ENCODE data around the gene COPG2. TPM values are rescaled to one million over a fixed set of nuclear protein-coding genes. Genes with fewer than 3 reads are reported as not detected.

COPG2 gene
- polyA plus RNA-seq, 1 donor from 2014 or later: 37.9 TPM

DNA sequence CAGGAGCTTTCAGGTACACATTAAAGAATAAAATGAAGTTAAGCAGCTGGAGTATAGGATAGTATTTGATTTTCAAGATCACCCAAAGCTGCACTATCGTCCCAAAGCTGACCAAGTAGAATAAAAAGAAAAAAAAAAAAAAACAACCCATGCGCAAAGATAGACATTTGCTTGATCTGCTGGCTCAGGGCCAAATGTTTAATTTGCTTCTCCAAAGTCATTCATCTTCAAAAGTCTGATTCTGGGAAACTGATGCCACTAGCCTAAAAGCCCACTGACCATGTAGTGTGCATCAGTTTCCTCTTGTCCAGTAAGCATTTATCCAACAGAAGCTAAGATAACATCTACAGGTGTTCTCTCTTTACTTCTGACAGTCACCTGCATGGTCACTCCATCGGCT lies 162.2 kb downstream of the COPG2 start:
- Histone ChIP-seq H3K27ac (ENCODE audit: low read length) (no peak overlapping the region), H4K20me1 (ENCODE audit: insufficient read depth) (peaks cover 9% of the 10 kb centered on the region), H3F3A (ENCODE audit: insufficient read depth, low read length, poor library complexity, severe bottlenecking) (no peaks in the 10 kb centered on the region), H3K9ac (ENCODE audit: low read length) (no peak overlapping the region), H3K27me3 (ENCODE audit: insufficient read depth, low read depth, low read length) (no peaks in the 10 kb centered on the region), H3K9me3 (ENCODE audit: low read length) (no peaks in the 10 kb centered on the region), H2AFZ (ENCODE audit: low read depth, low read length) (no peak overlapping the region), H3K79me2 (replicated peaks; ENCODE audit: insufficient read depth, low read length) (peaks cover 67% of the 10 kb centered on the region), H3K9me2 (ENCODE audit: insufficient read depth, low read length) (no peaks in the 10 kb centered on the region), H3K4me2 (ENCODE audit: low read length) (no peak overlapping the region), H3K36me3 (ENCODE audit: insufficient read depth, low read length) (peaks cover 49% of the 10 kb centered on the region), H3K4me3 (ENCODE audit: low read length) (no peak overlapping the region)
- TF ChIP-seq POLR2AphosphoS5 (IDR thresholded peaks at IDR 0.05) (no peak), TAF1 (IDR thresholded peaks at IDR 0.05; ENCODE audit: low read depth) (no peak), MXI1 (conservative IDR thresholded peaks at IDR 0.05; ENCODE audit: poor library complexity, severe bottlenecking) (no peak), EZH2 (IDR thresholded peaks at IDR 0.05; ENCODE audit: borderline replicate concordance, insufficient read depth, low read length, poor library complexity, severe bottlenecking) (no peak), RAD21 (conservative IDR thresholded peaks at IDR 0.05) (no peak), EP300 (conservative IDR thresholded peaks at IDR 0.05; ENCODE audit: poor library complexity, severe bottlenecking) (no peak), SMC3 (conservative IDR thresholded peaks at IDR 0.05; ENCODE audit: poor library complexity) (no peak)
- TF ChIP-seq, protein P1, sequence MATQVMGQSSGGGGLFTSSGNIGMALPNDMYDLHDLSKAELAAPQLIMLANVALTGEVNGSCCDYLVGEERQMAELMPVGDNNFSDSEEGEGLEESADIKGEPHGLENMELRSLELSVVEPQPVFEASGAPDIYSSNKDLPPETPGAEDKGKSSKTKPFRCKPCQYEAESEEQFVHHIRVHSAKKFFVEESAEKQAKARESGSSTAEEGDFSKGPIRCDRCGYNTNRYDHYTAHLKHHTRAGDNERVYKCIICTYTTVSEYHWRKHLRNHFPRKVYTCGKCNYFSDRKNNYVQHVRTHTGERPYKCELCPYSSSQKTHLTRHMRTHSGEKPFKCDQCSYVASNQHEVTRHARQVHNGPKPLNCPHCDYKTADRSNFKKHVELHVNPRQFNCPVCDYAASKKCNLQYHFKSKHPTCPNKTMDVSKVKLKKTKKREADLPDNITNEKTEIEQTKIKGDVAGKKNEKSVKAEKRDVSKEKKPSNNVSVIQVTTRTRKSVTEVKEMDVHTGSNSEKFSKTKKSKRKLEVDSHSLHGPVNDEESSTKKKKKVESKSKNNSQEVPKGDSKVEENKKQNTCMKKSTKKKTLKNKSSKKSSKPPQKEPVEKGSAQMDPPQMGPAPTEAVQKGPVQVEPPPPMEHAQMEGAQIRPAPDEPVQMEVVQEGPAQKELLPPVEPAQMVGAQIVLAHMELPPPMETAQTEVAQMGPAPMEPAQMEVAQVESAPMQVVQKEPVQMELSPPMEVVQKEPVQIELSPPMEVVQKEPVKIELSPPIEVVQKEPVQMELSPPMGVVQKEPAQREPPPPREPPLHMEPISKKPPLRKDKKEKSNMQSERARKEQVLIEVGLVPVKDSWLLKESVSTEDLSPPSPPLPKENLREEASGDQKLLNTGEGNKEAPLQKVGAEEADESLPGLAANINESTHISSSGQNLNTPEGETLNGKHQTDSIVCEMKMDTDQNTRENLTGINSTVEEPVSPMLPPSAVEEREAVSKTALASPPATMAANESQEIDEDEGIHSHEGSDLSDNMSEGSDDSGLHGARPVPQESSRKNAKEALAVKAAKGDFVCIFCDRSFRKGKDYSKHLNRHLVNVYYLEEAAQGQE (IDR thresholded peaks at IDR 0.05; ENCODE audit: borderline replicate concordance): no peak
- TF ChIP-seq, protein P2, sequence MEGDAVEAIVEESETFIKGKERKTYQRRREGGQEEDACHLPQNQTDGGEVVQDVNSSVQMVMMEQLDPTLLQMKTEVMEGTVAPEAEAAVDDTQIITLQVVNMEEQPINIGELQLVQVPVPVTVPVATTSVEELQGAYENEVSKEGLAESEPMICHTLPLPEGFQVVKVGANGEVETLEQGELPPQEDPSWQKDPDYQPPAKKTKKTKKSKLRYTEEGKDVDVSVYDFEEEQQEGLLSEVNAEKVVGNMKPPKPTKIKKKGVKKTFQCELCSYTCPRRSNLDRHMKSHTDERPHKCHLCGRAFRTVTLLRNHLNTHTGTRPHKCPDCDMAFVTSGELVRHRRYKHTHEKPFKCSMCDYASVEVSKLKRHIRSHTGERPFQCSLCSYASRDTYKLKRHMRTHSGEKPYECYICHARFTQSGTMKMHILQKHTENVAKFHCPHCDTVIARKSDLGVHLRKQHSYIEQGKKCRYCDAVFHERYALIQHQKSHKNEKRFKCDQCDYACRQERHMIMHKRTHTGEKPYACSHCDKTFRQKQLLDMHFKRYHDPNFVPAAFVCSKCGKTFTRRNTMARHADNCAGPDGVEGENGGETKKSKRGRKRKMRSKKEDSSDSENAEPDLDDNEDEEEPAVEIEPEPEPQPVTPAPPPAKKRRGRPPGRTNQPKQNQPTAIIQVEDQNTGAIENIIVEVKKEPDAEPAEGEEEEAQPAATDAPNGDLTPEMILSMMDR (IDR thresholded peaks at IDR 0.05; ENCODE audit: poor library complexity, severe bottlenecking): no peak

DNA sequence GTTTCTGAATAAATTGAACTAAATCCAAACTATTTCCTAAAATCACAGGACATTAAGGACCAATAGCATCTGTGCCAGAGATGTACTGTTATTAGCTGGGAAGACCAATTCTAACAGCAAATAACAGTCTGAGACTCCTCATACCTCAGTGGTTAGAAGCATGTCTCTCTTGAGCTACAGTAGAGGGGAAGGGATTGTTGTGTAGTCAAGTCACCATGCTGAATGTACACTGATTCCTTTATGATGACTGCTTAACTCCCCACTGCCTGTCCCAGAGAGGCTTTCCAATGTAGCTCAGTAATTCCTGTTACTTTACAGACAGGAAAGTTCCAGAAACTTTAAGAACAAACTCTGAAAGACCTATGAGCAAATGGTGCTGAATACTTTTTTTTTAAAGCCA lies 162.8 kb downstream of the COPG2 start:
- H3F3A ChIP-seq (ENCODE audit: insufficient read depth, low read length, poor library complexity, severe bottlenecking): no peaks in the 10 kb centered on the region
- no peak overlapping the region for H3K27ac ChIP-seq (ENCODE audit: low read length)
- no peaks in the 10 kb centered on the region for H3K9me3 ChIP-seq (ENCODE audit: low read length)
- TF ChIP-seq SMC3 (conservative IDR thresholded peaks at IDR 0.05; ENCODE audit: poor library complexity) (no peak), RAD21 (conservative IDR thresholded peaks at IDR 0.05) (no peak), MXI1 (conservative IDR thresholded peaks at IDR 0.05; ENCODE audit: poor library complexity, severe bottlenecking) (no peak), POLR2AphosphoS5 (IDR thresholded peaks at IDR 0.05) (no peak)
- TF ChIP-seq, protein P2 (IDR thresholded peaks at IDR 0.05; ENCODE audit: poor library complexity, severe bottlenecking): no peak
- TF ChIP-seq, protein P1 (IDR thresholded peaks at IDR 0.05; ENCODE audit: borderline replicate concordance): no peak
- peaks cover 69% of the 10 kb centered on the region for H3K79me2 ChIP-seq (replicated peaks; ENCODE audit: insufficient read depth, low read length)
- H4K20me1 ChIP-seq (ENCODE audit: insufficient read depth): peaks cover 13% of the 10 kb centered on the region
- no peak overlapping the region for H3K4me2 ChIP-seq (ENCODE audit: low read length)
- no peak overlapping the region for H2AFZ ChIP-seq (ENCODE audit: low read depth, low read length)
- H3K27me3 ChIP-seq (ENCODE audit: insufficient read depth, low read depth, low read length): no peaks in the 10 kb centered on the region
- H3K9ac ChIP-seq (ENCODE audit: low read length): no peak overlapping the region
- H3K9me2 ChIP-seq (ENCODE audit: insufficient read depth, low read length): no peaks in the 10 kb centered on the region
- peaks cover 44% of the 10 kb centered on the region for H3K36me3 ChIP-seq (ENCODE audit: insufficient read depth, low read length)
- H3K4me3 ChIP-seq (ENCODE audit: low read length): no peak overlapping the region
